GM06990 (cell line): ENCODE results near the gene ZNF44.

Source experiments
- DNase-seq: peaks from one replicate; pipeline ENCODE4 v3.0.0-alpha.2; 2011; ENCODE audit not compliant: insufficient read length; ENCODE audit errors: extremely low read depth
- H3K27me3 ChIP-seq: replicated peaks from 2 replicates; pipeline ENCODE4 v1.6.0; 2011; ENCODE audit warnings: low read length; ENCODE audit not compliant: control insufficient read depth, insufficient read depth
- H3K36me3 ChIP-seq: 2 replicates; pipeline ENCODE4 v1.5.1; 2011; ENCODE audit warnings: low read length; ENCODE audit not compliant: control insufficient read depth, insufficient read depth
- H3K4me3 ChIP-seq: replicated peaks from 2 replicates; pipeline ENCODE4 v1.5.1; 2011; ENCODE audit warnings: low read depth, mild to moderate bottlenecking, control low read depth, low read length
- TF ChIP-seq, protein P1 (sequence below): IDR thresholded peaks from 2 replicates; pipeline ENCODE4 v1.5.1; 2011; ENCODE audit warnings: low read length, control low read depth, mild to moderate bottlenecking, inconsistent platforms; ENCODE audit not compliant: insufficient read depth, poor library complexity, severe bottlenecking

Gene ZNF44

GRCh38 chr19:12294249-12295158 lies at the start of gene ZNF44:
Gene ZNF44 (minus strand): TSS chr19:12294883. CDS start chr19:12294694, 189 bp downstream.
- H3K27me3 ChIP-seq, result no peaks in the 10 kb centered on the region
- H3K4me3 ChIP-seq, result peak within 1 kb of the TSS; percentile 78
- TF ChIP-seq, protein P1, sequence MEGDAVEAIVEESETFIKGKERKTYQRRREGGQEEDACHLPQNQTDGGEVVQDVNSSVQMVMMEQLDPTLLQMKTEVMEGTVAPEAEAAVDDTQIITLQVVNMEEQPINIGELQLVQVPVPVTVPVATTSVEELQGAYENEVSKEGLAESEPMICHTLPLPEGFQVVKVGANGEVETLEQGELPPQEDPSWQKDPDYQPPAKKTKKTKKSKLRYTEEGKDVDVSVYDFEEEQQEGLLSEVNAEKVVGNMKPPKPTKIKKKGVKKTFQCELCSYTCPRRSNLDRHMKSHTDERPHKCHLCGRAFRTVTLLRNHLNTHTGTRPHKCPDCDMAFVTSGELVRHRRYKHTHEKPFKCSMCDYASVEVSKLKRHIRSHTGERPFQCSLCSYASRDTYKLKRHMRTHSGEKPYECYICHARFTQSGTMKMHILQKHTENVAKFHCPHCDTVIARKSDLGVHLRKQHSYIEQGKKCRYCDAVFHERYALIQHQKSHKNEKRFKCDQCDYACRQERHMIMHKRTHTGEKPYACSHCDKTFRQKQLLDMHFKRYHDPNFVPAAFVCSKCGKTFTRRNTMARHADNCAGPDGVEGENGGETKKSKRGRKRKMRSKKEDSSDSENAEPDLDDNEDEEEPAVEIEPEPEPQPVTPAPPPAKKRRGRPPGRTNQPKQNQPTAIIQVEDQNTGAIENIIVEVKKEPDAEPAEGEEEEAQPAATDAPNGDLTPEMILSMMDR, result no peak
- no peaks in the 10 kb centered on the region; the same call in 1 of the 2 replicates for H3K36me3 ChIP-seq
- DNase-seq, result peak; percentile 90

DNA sequence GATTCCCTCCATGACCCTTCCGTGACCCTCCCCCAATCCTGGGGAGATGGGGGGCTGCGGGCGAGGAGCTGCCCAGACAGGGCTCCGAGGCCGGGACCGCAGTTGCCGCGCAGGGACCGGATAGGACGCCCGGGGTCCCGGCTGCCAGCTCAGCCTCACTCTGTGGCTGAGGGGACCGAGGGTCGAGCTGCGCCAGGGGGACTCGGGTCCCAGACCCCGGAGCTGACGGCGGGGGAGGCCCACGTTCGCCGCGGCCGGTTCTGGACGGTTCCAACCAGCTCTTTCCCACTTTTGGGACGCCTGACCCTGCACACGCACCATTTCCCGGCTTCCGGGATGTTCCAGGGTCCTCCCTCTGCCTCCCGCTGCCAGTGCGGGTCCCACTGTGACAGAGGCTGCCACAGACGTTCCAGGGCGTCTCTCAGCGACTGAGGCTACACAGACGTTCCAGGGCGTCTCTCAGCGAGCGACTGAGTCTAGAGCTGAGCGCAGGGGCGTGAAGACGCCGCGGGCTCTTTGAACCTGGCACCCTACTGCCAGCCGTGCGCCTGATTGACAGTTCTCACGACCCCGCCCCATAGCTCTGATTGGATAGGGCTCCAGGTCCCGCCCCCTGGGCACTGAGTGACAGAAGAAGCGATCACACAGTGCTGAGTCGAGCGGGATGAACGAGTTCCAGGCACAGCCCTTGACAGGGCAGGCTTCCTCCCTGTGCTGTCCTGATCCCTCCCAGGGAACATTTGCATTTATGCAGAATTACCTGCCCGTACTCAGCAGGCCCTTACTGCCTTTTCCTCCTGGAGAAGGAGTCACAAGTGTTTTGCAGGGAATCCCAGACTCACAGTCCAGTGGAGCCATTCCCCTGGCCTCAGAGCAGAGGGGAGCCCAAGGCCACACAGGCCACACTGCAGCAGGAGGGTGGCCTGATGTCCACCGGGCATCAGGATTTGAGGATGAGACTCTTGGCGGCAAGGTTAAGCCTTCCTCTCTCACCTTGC lies 38.8 kb upstream of the ZNF44 start, which contains the start of gene ZNF563:
TSS of gene ZNF563 (minus strand) at position 472 of the 998 bp plus-strand sequence. CDS start at position 321, 151 bp downstream.
- peak; percentile 92 for DNase-seq
- TF ChIP-seq, protein P1, result no peak
- H3K36me3 ChIP-seq, result no peaks in the 10 kb centered on the region
- no peaks in the 10 kb centered on the region for H3K27me3 ChIP-seq
- peak within 1 kb of the TSS; percentile 91 for H3K4me3 ChIP-seq

DNA sequence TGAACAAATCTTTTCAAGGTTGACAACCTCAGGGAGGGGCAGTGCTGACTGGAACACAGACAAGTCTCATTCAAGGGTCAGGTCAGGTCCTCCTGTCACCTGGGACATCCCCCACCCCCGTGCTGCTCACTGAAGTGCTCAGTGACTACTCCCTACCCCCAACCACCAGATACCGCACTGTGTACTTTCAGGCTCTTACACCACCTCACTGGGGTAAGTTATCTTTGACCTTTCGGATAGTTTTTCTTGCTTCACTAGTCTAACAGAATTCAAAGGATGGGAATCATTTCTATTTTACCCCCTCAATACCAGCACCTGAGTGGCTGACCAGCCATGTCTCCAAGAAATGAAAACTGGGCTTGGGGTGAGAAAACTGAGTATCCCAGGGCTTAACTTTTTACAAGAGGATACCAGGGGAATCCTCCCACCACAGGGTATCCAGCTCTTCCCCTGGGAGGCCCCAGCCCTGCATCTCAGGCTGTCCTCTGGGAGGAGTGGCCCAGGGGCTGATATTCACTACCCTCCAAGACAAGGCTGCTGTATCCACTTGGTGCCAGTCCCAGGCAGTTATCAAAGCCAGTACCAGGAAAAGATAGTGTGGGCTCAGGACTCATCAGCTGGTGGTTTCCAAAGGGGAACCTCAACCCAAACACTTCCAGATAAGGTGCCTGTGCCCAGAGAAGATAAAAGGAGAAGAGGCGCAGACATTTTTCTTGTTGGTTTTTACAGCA lies 36.7 kb upstream of the ZNF44 start:
- TF ChIP-seq, protein P1, result no peak
- Histone ChIP-seq H3K4me3 (peak overlapping the region; percentile 23), H3K27me3 (no peaks in the 10 kb centered on the region), H3K36me3 (no peaks in the 10 kb centered on the region)
- DNase-seq, result peak; percentile 72

DNA sequence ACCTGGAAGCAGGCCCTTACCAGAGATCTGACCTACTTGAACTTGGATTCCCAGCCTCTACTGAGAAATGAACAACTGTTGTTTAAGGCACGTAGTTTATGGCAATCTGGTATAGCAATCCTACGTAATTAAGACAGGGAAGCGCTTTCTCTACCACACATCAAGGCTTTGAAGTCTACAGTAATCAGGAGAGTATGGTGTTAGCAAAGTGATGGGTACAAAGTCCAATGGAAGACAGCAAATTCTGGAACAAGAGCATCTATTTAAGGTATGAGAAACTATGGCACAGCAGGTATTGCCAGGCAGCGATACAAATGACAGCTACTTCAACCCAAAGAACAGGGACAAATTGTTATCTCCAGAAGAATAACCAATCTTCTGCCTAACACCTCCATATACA lies 35.7 kb upstream of the ZNF44 start:
- TF ChIP-seq, protein P1, result no peak
- no peak for DNase-seq
- H3K4me3 ChIP-seq, result no peak overlapping the region
- no peaks in the 10 kb centered on the region for H3K36me3 ChIP-seq
- no peaks in the 10 kb centered on the region for H3K27me3 ChIP-seq

- Histone ChIP-seq H3K27me3 (no peaks in the 10 kb centered on the region), H3K4me3 (no peak overlapping the region)
These were observed 31.0 kb upstream of the ZNF44 start for GRCh38 chr19:12325690-12326089.

More at GRCh38 chr19:12325690-12326089, 31.0 kb upstream of the ZNF44 start:
- no peak for DNase-seq
- peaks cover 3% of the 10 kb centered on the region for H3K36me3 ChIP-seq
- TF ChIP-seq, protein P1, result no peak
